GM23338 (cell line): ENCODE results near the gene DCTN2. TPM values are rescaled to one million over a fixed set of nuclear protein-coding genes. Genes with fewer than 3 reads are reported as not detected.
A peak's percentile ranks its signal among the peaks of the same experiment; 100 is the strongest.

Source experiments
- ATAC-seq: fragments of 200-7000 bp; cut with Tn5 transposase; 3 replicates; pipeline ENCODE4 v1.9.1; 2020
- DNase-seq: peaks from one replicate; pipeline ENCODE4 v3.0.0-alpha.2; 2015; ENCODE audit warnings: low spot score
- H2AFZ ChIP-seq: fragments of 200-600 bp; sonication (generic); 2 replicates; pipeline ENCODE4 v1.8.0; 2016; ENCODE audit warnings: antibody characterized with exemption, mild to moderate bottlenecking, moderate library complexity
- H3F3A ChIP-seq: fragments of 200-600 bp; sonication (generic); replicated peaks from 2 replicates; pipeline ENCODE4 v1.8.0; 2017; ENCODE audit warnings: antibody characterized with exemption, mixed run types, low read depth
- H3K27ac ChIP-seq: fragments of 200-600 bp; sonication (generic); 2 replicates; pipeline ENCODE4 v1.6.1; 2016; ENCODE audit warnings: low read depth
- H3K27me3 ChIP-seq: fragments of 200-600 bp; sonication (generic); 2 replicates; pipeline ENCODE4 v1.8.0; 2016; ENCODE audit warnings: mild to moderate bottlenecking, mixed run types, moderate library complexity; ENCODE audit not compliant: insufficient read depth
- H3K36me3 ChIP-seq: fragments of 200-600 bp; sonication (generic); 2 replicates; pipeline ENCODE4 v1.8.0; 2016; ENCODE audit warnings: mild to moderate bottlenecking; ENCODE audit not compliant: insufficient read depth
- H3K4me1 ChIP-seq: fragments of 200-600 bp; sonication (generic); 2 replicates; pipeline ENCODE4 v1.8.0; 2016; ENCODE audit warnings: mild to moderate bottlenecking, moderate library complexity; ENCODE audit not compliant: insufficient read depth
- H3K4me2 ChIP-seq: fragments of 200-600 bp; sonication (generic); 2 replicates; pipeline ENCODE4 v1.7.1; 2017; ENCODE audit warnings: mixed run types
- H3K4me3 ChIP-seq: fragments of 200-600 bp; sonication (generic); 2 replicates; pipeline ENCODE4 v1.6.1; 2016; ENCODE audit warnings: mixed run types
- H3K79me2 ChIP-seq: fragments of 200-600 bp; sonication (generic); replicated peaks from 2 replicates; pipeline ENCODE4 v1.8.0; 2017; ENCODE audit warnings: mild to moderate bottlenecking; ENCODE audit not compliant: insufficient read depth
- H3K9me2 ChIP-seq: fragments of 200-600 bp; sonication (generic); 2 replicates; pipeline ENCODE4 v1.8.0; 2017; ENCODE audit not compliant: insufficient read depth
- H4K20me1 ChIP-seq: fragments of 200-600 bp; sonication (generic); replicated peaks from 2 replicates; pipeline ENCODE4 v1.8.0; 2017; ENCODE audit warnings: mild to moderate bottlenecking; ENCODE audit not compliant: insufficient read depth
- H3K27ac Mint-ChIP-seq: 2 replicates; pipeline ENCODE4 v1.8.0; 2020; ENCODE audit warnings: inconsistent platforms, mild to moderate bottlenecking, moderate library complexity, mixed read lengths
- H3K27me3 Mint-ChIP-seq: 3 replicates; pipeline ENCODE4 v1.8.0; 2022; ENCODE audit warnings: low read depth, mild to moderate bottlenecking, moderate library complexity, mixed read lengths, inconsistent platforms; ENCODE audit not compliant: insufficient read depth, poor library complexity
- H3K36me3 Mint-ChIP-seq: 3 replicates; pipeline ENCODE4 v1.8.0; 2021; ENCODE audit warnings: low read depth, mild to moderate bottlenecking, inconsistent platforms, moderate library complexity, mixed read lengths
- H3K4me1 Mint-ChIP-seq: 3 replicates; pipeline ENCODE4 v1.8.0; 2020; ENCODE audit warnings: mild to moderate bottlenecking, inconsistent platforms, mixed read lengths
- H3K4me3 Mint-ChIP-seq: 3 replicates; pipeline ENCODE4 v1.8.0; 2021; ENCODE audit warnings: moderate library complexity, mild to moderate bottlenecking, inconsistent platforms, mixed read lengths
- H3K9me3 Mint-ChIP-seq: 3 replicates; pipeline ENCODE4 v1.8.0; 2020; ENCODE audit warnings: moderate library complexity, mild to moderate bottlenecking, inconsistent platforms, mixed read lengths
- CREB1 ChIP-seq: fragments of 250-450 bp; sonication (Bioruptor Pico); IDR thresholded peaks from 2 replicates; pipeline ENCODE4 v1.5.0; 2020; ENCODE audit warnings: low read depth, mild to moderate bottlenecking, moderate library complexity
- CTCF ChIP-seq, 2 experiments: fragments of 200-600 bp in 1 of 2; sonication (generic) in 1 of 2; conservative IDR thresholded peaks; 2 replicates each; pipeline versions ENCODE4 v1.5.1 to v1.6.1; 2016 to 2017; ENCODE audit warnings: antibody characterized with exemption in 2 of 2, low read depth in 2 of 2, mild to moderate bottlenecking in 2 of 2, moderate library complexity in 1 of 2
- EZH2 ChIP-seq: fragments of 200-600 bp; sonication (generic); IDR thresholded peaks from one replicate; pipeline ENCODE4 v1.8.0; 2017; ENCODE audit warnings: antibody characterized with exemption, mild to moderate bottlenecking, low read depth; ENCODE audit not compliant: unreplicated experiment
- EZH2phosphoT487 ChIP-seq: fragments of 200-600 bp; sonication (generic); IDR thresholded peaks from one replicate; pipeline ENCODE4 v1.8.1; 2018; ENCODE audit warnings: antibody characterized with exemption; ENCODE audit not compliant: unreplicated experiment
- JUNB ChIP-seq: IDR thresholded peaks from one replicate; pipeline ENCODE4 v1.6.1; 2016; ENCODE audit warnings: antibody characterized with exemption; ENCODE audit not compliant: unreplicated experiment
- NANOG ChIP-seq: IDR thresholded peaks from 2 replicates; pipeline ENCODE4 v1.6.1; 2016; ENCODE audit warnings: antibody characterized with exemption, borderline replicate concordance
- POLR2AphosphoS5 ChIP-seq: IDR thresholded peaks from 2 replicates; pipeline ENCODE4 v1.6.1; 2016; ENCODE audit warnings: antibody characterized with exemption, low read depth
- STAT1 ChIP-seq: IDR thresholded peaks from one replicate; pipeline ENCODE4 v1.6.1; 2016; ENCODE audit warnings: antibody characterized with exemption; ENCODE audit not compliant: unreplicated experiment
- ZNF114 ChIP-seq: fragments of 250-450 bp; sonication (Bioruptor Pico); IDR thresholded peaks from 2 replicates; pipeline ENCODE4 v1.5.0; 2020; ENCODE audit warnings: mild to moderate bottlenecking, moderate library complexity
- ZNF331 ChIP-seq: fragments of 250-450 bp; sonication (Bioruptor Pico); IDR thresholded peaks from 2 replicates; pipeline ENCODE4 v1.5.0; 2020; ENCODE audit warnings: low read depth, mild to moderate bottlenecking, moderate library complexity
- ZNF462 ChIP-seq: fragments of 250-450 bp; sonication (Bioruptor Pico); IDR thresholded peaks from 2 replicates; pipeline ENCODE4 v1.5.0; 2020; ENCODE audit warnings: mild to moderate bottlenecking, moderate library complexity
- polyA plus RNA-seq: library from polyadenylated mRNA; unstranded; fragments of >200 nt; fragmentation: Nextera tagmentation; extraction: Ambion mirVana; gene quantifications from 2 replicates; pipeline ENCODE4 v1.2.1, GENCODE V29; 2016
- total RNA-seq: library from RNA; depleted of rRNA; stranded (reverse); fragments of >200 nt; shearing (Covaris generic); gene quantifications from 2 replicates; pipeline ENCODE4 v1.2.3, GENCODE V29; 2014
- TF ChIP-seq, protein P1 (sequence below): IDR thresholded peaks from 2 replicates; pipeline ENCODE4 v1.6.1; 2016; ENCODE audit warnings: antibody characterized with exemption
- TF ChIP-seq, protein P2 (sequence below): IDR thresholded peaks from one replicate; pipeline ENCODE4 v1.6.1; 2018; ENCODE audit warnings: antibody characterized with exemption; ENCODE audit not compliant: unreplicated experiment

DCTN2 gene
- total and polyA plus RNA-seq, 2 experiments from 2014 or later = 56.1 to 157 TPM

- Histone ChIP-seq H4K20me1 (peaks cover 4% of the 10 kb centered on the region), H3K36me3 (0 out of 2 replicates have a peak, but pooled peaks cover 4% of the 10 kb centered on the region), H2AFZ (peak overlapping the region; percentile 64), H3K9me2 (no peaks in the 10 kb centered on the region), H3F3A (peaks cover 11% of the 10 kb centered on the region), H3K4me1 (peaks cover 13% of the 10 kb centered on the region), H3K4me2 (peak overlapping the region; percentile 97), H3K27me3 (0 out of 2 replicates have a peak, but pooled peaks cover 8% of the 10 kb centered on the region), H3K27ac (peak overlapping the region; percentile 81; the same call in 1 of the 2 replicates), H3K4me3 (peak overlapping the region; percentile 98), H3K79me2 (peaks cover 22% of the 10 kb centered on the region)
- H3K27me3 Mint-ChIP-seq = peaks cover 17% of the 10 kb centered on the region
- peaks cover 5% of the 10 kb centered on the region for H3K36me3 Mint-ChIP-seq
- peak; percentile 26 for DNase-seq
- H3K4me3 Mint-ChIP-seq = peak overlapping the region; percentile 92
- no peaks in the 10 kb centered on the region for H3K9me3 Mint-ChIP-seq
- H3K27ac Mint-ChIP-seq = peak overlapping the region; percentile 54; the same call in 1 of the 2 replicates
- peak; percentile 14 for ATAC-seq
- TF ChIP-seq JUNB (no peak), STAT1 (no peak), CREB1 (CRISPR knock-in tag) (no peak), ZNF331 (no peak), ZNF462 (CRISPR knock-in tag) (no peak), NANOG (no peak), EZH2 (no peak), ZNF114 (CRISPR knock-in tag) (no peak), CTCF (conservative IDR thresholded peaks at IDR 0.05; ENCODE audit: low read depth in 2 of 2) (no peak), EZH2phosphoT487 (no peak), POLR2AphosphoS5 (no peak)
- TF ChIP-seq, protein P1, sequence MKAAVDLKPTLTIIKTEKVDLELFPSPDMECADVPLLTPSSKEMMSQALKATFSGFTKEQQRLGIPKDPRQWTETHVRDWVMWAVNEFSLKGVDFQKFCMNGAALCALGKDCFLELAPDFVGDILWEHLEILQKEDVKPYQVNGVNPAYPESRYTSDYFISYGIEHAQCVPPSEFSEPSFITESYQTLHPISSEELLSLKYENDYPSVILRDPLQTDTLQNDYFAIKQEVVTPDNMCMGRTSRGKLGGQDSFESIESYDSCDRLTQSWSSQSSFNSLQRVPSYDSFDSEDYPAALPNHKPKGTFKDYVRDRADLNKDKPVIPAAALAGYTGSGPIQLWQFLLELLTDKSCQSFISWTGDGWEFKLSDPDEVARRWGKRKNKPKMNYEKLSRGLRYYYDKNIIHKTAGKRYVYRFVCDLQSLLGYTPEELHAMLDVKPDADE = no peak
- TF ChIP-seq, protein P2, sequence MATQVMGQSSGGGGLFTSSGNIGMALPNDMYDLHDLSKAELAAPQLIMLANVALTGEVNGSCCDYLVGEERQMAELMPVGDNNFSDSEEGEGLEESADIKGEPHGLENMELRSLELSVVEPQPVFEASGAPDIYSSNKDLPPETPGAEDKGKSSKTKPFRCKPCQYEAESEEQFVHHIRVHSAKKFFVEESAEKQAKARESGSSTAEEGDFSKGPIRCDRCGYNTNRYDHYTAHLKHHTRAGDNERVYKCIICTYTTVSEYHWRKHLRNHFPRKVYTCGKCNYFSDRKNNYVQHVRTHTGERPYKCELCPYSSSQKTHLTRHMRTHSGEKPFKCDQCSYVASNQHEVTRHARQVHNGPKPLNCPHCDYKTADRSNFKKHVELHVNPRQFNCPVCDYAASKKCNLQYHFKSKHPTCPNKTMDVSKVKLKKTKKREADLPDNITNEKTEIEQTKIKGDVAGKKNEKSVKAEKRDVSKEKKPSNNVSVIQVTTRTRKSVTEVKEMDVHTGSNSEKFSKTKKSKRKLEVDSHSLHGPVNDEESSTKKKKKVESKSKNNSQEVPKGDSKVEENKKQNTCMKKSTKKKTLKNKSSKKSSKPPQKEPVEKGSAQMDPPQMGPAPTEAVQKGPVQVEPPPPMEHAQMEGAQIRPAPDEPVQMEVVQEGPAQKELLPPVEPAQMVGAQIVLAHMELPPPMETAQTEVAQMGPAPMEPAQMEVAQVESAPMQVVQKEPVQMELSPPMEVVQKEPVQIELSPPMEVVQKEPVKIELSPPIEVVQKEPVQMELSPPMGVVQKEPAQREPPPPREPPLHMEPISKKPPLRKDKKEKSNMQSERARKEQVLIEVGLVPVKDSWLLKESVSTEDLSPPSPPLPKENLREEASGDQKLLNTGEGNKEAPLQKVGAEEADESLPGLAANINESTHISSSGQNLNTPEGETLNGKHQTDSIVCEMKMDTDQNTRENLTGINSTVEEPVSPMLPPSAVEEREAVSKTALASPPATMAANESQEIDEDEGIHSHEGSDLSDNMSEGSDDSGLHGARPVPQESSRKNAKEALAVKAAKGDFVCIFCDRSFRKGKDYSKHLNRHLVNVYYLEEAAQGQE = no peak
- H3K4me1 Mint-ChIP-seq = peaks cover 14% of the 10 kb centered on the region
Measured at GRCh38 chr12:57590479-57590863, 43.5 kb upstream of the DCTN2 start.
